ENCODE results near the gene FGD4.

FGD4 gene

DNA sequence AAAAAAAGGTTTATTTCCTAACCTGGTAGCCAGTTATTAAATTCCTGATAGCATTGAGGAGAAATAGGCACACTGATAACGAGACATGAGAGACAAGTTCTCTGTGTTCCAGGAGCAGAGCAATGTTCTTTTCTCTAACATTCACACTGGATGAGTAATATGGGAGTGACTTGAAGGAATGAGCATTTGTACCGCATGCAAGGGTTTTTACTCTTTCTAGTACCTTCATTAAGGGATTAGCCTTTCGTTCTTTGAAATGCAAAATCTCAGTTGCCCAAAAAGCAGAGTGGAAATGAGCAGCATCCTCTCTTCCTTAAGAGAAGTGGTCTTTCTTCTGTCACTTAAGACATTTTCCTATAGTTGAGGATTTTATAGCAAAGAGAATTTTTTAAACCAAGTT is 54.7 kb downstream of the FGD4 start:
- TF ChIP-seq, protein P1, sequence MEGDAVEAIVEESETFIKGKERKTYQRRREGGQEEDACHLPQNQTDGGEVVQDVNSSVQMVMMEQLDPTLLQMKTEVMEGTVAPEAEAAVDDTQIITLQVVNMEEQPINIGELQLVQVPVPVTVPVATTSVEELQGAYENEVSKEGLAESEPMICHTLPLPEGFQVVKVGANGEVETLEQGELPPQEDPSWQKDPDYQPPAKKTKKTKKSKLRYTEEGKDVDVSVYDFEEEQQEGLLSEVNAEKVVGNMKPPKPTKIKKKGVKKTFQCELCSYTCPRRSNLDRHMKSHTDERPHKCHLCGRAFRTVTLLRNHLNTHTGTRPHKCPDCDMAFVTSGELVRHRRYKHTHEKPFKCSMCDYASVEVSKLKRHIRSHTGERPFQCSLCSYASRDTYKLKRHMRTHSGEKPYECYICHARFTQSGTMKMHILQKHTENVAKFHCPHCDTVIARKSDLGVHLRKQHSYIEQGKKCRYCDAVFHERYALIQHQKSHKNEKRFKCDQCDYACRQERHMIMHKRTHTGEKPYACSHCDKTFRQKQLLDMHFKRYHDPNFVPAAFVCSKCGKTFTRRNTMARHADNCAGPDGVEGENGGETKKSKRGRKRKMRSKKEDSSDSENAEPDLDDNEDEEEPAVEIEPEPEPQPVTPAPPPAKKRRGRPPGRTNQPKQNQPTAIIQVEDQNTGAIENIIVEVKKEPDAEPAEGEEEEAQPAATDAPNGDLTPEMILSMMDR (IDR thresholded peaks at IDR 0.05; ENCODE audit: insufficient read depth, missing control alignments): no peak
- FAIRE-seq: no peak
- DNase-seq (ENCODE audit: insufficient read length, low spot score): no peak

DNA sequence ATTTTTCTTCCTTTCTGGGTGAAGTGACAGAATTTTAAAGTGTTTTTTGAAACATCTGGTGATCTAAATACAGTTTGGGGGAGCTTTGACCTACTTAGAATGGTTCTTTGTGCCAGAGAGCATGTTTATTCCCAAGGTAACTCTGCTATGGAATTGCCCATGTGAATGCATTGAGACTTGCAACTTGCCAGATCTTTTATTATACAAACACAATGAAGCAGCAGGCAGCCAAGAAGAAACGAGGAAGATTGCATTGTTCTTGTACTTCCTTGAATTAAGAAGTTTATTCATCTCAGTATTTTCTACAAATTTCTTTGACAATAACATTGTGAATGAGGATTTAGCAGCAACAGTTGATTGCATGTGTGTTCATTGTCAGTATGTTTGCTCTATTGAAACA is 55.5 kb downstream of the FGD4 start:
- DNase-seq (ENCODE audit: insufficient read length, low spot score) (no peak), FAIRE-seq (no peak)
- TF ChIP-seq, protein P1 (IDR thresholded peaks at IDR 0.05; ENCODE audit: insufficient read depth, missing control alignments): no peak

DNA sequence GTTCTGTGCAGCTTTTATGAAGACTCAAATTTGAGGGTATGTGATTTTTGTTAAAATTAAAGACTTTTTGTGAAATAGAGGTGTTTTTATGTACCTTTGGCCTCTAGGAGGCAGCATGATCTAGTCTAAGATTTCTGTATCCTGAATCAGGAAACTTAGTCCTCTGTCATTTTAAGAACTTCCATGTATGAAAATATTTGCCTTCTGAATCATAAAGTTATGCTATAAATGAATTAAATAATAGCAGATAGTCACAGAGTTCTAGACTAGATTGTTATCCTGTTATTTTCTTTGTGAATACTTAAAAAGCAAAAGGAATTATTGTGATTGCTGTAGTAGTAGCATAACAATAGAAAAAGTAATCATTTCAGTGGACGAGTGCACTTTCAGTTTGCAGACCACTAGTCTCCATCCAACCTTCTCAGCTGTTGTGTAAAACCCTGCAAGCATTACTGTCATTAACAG is 56.3 kb downstream of the FGD4 start:
- DNase-seq (ENCODE audit: insufficient read length, low spot score) (no peak), FAIRE-seq (peak; percentile 88)
- TF ChIP-seq, protein P1 (IDR thresholded peaks at IDR 0.05; ENCODE audit: insufficient read depth, missing control alignments): peak; percentile 78

DNA sequence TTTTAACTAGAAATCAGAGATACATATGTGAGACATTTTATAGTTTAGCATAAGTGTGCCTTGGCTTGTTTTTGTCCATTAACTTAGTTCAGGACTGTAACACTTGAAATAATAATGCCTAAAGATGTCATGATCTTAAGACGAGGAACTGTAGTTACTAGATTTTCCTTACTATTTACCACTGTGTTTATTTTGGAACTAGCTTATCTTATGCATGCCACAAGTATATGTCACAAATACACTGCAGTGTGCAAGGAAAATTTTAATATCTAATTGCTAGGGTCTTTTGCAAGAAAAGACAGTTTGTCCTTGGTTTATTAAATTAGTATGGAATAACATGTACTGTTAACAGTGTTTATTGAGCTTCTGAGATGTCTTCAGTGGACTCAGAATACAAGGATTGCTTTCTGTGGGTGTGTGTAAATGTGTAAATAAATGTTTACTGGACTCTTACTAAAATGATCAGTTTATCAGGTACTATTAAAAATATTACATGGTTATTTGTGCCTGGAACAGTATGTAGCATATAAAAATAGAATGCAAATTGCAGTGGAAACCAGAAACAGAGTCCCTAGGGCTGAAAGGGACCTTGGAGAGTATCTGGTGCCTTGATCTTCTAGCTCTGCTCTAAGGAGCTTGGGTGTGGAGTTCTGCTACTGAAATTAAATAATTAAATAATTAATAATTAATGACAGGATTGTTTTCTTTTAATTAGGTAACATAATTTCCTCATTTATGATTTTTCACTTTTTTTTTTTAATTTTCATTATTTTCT is 58.1 kb downstream of the FGD4 start:
- TF ChIP-seq, protein P1 (IDR thresholded peaks at IDR 0.05; ENCODE audit: insufficient read depth, missing control alignments): no peak
- DNase-seq (ENCODE audit: insufficient read length, low spot score): no peak
- FAIRE-seq: no peak

DNA sequence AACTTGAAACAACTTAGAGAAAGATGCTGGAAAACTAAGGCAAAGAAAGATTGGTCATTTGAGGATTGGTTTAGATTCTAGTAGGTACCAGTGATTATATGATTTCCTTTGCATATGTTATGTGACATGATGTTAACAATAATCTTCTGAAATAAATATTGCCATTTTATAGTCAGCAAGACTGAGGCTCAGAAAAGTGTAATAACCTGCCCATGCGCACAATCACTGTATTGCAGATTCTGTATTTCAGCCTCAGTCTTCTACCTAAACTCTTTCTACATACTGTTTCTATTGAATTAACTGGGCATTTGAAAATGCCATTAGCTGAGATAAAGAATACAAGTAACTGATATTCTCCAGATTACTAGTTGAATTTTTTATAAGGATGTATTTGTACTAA is 61.3 kb downstream of the FGD4 start:
- FAIRE-seq: no peak

DNA sequence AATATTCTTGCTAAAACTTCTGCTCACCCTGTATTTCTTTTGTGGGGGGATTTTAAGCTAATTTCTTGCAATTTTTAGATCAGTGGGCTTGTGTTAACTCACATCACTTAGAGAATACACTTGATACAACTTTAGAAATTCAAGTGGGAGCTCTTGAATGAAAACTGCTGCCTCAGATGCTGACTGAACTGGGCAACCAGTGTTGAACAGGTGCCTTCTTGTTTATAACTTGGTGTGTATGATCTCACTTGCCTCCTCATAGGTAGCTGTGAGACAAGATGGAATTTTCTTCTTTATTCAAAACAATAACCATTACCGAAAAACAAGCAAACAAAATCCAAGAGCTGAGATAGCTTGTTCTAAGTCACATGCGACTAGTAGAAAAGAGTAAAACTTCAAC is 63.5 kb downstream of the FGD4 start:
- DNase-seq (ENCODE audit: insufficient read length, low spot score): no peak
- TF ChIP-seq, protein P1 (IDR thresholded peaks at IDR 0.05; ENCODE audit: insufficient read depth, missing control alignments): no peak
- no peak for FAIRE-seq

More for the DNA sequence above, 61.3 kb downstream of the FGD4 start:
- TF ChIP-seq, protein P1 (IDR thresholded peaks at IDR 0.05; ENCODE audit: insufficient read depth, missing control alignments): no peak
- no peak for DNase-seq (ENCODE audit: insufficient read length, low spot score)

DNA sequence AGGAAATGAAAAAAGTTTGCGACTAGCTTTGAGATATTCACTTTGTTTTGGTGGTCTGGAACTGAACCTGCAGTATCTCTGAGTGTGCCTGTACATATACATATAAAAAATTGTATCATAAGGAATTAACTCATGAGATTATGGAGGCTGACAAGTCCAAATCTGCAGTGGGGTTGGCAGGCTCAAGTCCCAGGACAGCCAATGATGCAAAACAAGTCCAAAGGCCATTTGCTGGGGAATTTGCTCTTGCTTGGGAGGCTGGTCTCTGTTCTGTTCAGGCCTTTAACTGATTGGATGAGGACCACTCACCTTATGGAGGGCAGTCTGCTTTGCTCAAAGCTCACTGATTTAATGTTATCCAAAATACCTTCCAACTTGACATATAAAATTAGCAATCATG is 66.8 kb downstream of the FGD4 start:
- no peak for FAIRE-seq

More for the DNA sequence above, 66.8 kb downstream of the FGD4 start:
- TF ChIP-seq, protein P1 (IDR thresholded peaks at IDR 0.05; ENCODE audit: insufficient read depth, missing control alignments): no peak
- DNase-seq (ENCODE audit: insufficient read length, low spot score): no peak
